HG03457 (cell line): ENCODE measurements around the gene CXCR5.

Source experiments
- ATAC-seq: cut with Tn5 transposase; IDR thresholded peaks from one replicate; pipeline ENCODE4 v1.9.1; 2021; ENCODE audit warnings: moderate number of reproducible peaks; ENCODE audit not compliant: unreplicated experiment

Gene CXCR5

DNA sequence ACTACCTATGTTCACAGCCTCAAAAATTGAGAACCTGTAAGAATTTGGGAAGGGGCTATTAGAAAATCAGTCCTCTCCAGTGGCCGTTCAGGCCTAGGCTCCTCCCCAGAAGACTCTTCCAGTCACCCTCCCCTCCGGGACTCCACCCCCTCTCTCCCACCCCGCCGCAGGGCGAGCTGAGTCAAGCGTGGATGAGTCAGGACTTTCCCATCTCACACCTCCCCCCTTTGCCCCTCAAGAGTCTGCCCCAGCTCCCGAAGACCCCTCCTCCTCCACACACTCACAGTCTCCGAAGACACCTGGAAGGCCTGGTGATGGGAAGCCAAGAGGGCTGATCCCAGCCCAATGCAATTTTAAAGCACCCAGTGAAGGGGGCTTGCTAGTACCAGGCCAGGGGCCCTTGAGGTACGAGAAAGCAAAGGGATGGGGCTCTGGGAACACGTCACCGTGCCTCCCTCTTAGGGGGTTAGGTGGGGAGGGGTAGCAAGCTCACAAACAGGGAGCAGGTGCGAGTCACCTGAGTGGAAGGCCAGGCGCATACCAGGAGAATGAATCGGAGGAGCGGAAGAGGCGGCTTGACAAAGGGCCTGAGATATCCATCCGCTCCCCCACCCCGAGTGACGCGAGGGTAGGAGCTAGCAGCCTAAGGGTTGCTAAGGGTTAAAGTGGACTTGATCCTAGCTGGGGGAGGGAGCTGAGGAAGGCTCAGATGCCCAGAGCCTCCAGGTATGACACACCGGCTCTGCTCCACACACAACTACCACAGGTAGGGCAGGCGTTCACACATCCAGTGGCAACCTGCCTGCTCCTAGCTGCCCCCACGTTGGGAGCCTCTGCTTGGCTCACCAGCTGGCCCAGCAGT is 28.4 kb downstream of the CXCR5 start:
- ATAC-seq, result no peak

DNA sequence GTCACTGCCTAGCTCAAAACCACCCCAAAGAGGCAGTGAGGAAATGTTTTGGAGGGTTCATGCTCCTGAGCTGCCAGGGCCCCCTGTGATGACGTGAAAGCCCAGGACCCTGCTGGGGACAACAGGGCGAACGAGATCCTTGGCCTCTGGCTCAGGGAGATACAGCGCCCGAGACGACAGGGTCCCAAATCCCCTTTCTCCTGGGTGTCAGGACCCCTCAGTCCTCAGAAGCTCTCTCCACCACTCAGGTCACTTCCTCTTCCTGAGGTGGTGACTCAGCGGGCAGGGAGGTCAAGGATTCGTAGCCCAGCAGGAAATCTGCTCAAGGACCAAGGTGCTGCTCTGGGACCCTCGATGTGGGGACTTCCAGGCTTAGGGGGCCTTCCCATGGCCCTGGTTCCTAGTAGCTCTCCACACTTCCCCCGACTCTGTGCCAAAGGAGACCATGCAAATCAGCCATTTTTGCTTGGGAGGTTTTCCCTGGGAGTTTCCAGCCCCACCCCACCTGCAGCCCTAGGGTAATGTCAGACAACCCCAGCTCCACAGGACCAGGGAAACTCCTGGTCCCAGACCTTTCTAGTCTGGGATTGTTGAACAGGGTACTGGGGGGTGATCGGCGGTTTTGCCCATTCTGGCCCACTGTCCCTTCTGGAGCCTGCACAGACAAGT is 29.2 kb downstream of the CXCR5 start:
- no peak for ATAC-seq

- ATAC-seq, result no peak
These were observed 29.9 kb downstream of the CXCR5 start for GRCh38 chr11:118913411-118914125.

DNA sequence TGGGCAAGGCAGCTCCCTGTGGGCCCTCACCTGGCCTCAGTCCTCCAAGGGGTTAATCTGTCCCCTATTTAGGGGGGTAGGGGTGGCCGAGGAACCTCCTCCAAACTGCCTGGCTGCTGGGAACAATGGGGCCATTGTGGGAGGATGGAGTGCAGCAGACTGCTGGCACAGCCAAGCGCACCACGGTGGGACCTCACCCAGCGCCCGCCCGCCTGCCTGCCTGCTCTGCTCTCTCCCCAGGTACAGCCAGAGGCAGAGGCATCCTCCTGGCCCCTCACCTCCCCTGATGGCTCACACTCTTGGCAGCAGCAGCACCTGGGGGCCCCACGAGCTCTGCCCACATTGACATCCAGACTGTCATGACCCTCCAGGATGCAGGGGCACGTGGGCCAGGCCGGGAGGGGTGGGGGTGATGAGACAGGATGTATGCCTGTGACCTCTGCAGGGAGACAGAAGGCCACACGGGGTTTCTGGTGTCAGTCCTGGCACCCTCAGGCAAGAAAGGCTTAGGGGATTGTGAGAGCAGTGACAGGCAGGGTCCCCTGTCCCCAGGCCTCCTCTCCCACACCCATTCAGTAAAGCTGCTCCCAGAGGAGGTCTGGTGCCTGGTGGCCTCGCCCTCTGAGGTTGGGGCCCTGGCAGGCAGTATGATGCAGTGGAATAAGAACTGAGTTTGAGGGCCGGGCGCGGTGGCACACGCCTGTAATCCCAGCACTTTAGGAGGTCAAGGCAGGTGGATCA is 30.7 kb downstream of the CXCR5 start:
- ATAC-seq, result no peak

- ATAC-seq, result no peak
These were observed 31.3 kb downstream of the CXCR5 start for GRCh38 chr11:118914987-118915386.

GRCh38 chr11:118915396-118915795 is 31.7 kb downstream of the CXCR5 start:
- ATAC-seq, result no peak

- no peak for ATAC-seq
These were observed 32.5 kb downstream of the CXCR5 start for GRCh38 chr11:118915941-118916841.

GRCh38 chr11:118916842-118917388 is 33.2 kb downstream of the CXCR5 start:
- ATAC-seq, result no peak

GRCh38 chr11:118917481-118918127 is 33.9 kb downstream of the CXCR5 start:
- no peak for ATAC-seq

GRCh38 chr11:118918128-118918685 is 34.5 kb downstream of the CXCR5 start:
- no peak for ATAC-seq

- no peak for ATAC-seq
These were observed 35.1 kb downstream of the CXCR5 start for GRCh38 chr11:118918686-118919280.

GRCh38 chr11:118921121-118921928 is 37.6 kb downstream of the CXCR5 start:
- no peak for ATAC-seq

- no peak for ATAC-seq
These were observed 38.4 kb downstream of the CXCR5 start for GRCh38 chr11:118921929-118922744.

DNA sequence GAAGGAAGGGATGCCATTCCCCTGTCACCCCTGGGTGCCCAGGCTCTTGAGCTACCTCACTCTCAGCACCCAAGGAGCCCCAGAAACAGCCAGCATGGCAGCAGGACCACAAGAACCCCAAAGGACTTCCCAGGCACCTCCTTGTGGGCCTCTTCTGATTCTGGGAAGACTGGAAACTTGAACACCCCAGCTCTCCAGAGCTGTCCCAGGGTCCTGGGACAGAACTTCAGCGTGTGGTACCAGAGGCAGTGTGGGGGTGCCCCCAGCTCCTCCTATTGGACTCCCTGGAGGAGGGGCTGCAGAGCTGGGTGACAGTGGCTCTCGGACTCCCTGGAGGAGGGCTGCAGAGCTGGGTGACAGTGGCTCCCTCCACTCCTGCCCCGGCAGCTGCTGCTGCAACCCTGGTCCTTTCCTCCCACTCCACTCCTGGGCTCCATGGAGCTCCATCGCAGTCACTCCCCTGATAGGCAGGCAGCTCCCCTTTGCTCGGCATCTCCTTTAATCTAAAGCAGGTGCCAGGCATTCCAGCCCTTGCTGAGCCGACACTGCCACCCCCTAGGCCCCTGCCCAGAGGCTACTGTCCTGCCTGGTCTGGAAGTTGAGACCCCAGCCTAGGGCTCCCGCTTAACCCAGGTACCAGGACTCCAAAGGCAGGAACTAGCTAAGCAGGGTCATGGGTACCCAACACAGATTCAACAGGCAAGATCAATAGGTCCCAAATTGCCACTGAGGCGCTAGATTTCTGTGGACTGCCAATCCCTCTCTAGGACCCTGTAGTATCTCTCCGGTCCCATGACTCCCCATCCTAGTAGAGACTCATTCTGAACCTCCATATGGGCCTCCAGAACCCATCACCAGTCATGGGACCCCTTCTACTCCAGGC is 39.3 kb downstream of the CXCR5 start:
- no peak for ATAC-seq

DNA sequence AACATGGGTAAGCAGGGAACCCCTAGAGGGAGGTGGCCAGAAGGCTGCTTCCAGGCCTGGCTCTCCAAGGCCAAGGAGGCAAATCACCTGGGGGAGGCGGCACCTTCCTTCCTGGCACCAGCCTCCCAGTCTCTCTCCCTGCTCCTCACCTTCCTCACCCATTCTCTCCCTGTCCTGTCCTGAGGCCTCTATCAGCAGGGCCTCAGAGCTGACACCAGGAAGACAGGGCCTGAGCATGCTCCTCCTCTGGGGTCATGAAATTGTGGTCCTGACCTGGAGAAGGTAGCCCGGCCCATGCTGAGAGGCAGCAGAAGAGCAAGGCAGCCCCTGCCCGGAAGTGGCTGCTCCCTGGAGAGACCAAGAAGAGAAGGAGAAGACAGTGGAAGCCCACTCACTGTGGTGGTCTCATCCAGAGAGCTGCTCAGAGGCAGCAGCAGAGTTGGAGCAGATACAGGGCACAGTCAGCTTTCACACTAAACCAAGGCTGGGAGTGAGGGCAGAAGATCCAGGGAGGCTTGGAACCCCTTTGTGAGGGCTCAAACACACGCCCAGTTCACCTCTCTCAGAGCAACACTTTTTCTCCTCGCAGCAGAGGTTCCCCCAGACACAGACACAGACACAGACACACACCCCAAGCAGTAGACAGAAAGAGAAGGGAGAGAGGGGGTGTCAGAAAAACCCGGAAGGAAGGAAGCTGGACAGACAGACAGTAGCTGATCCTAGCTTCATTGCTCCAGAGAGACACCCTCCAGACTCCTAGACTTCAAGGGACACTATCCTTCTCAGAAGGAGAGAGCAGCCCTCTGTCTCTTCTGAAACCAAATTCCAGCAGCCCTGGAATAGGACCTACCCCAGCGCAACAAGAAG is 40.3 kb downstream of the CXCR5 start:
- no peak for ATAC-seq
